Astrocyte (in vitro differentiated cells and primary cell): ENCODE data around the gene KEL.

Experiments
- EZH2 ChIP-seq: IDR thresholded peaks from 2 replicates; pipeline ENCODE4 v1.6.1; 2012; ENCODE audit warnings: mild to moderate bottlenecking, low read length, inconsistent platforms; ENCODE audit not compliant: insufficient read depth
- TF ChIP-seq, protein P1 (sequence below): IDR thresholded peaks from 2 replicates; pipeline ENCODE4 v1.5.1; 2011; ENCODE audit warnings: low read depth, mild to moderate bottlenecking, inconsistent platforms, low read length, moderate library complexity; ENCODE audit not compliant: insufficient read depth

DNA sequence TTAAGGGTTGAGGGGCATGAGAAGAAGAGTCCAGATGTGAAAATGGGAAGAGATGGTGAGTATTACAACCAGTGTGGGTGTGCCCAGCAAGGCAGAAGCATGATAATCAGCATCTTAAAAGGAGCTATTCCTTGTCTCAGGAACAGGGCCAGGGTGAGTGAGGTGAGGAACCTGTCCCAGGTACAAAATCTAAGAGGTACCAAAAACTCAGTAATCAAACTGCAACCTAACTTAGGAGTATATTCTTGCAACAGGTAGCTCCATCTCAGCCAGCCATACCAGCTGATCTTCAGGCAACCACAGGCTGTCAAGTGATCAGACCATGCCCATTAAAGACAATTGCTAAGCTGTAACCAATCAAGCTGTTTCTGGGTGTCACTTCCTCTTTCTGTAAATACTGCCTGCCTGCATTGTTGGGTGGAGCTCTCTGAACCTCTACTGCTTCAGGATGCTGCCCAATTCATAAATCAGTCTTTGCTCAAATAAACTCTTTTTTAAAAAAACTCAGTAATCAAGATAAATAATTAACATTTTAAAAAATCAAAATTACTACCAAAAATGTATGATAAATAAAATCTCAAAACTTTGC is 7.4 kb downstream of the KEL start:
- TF ChIP-seq, protein P1, sequence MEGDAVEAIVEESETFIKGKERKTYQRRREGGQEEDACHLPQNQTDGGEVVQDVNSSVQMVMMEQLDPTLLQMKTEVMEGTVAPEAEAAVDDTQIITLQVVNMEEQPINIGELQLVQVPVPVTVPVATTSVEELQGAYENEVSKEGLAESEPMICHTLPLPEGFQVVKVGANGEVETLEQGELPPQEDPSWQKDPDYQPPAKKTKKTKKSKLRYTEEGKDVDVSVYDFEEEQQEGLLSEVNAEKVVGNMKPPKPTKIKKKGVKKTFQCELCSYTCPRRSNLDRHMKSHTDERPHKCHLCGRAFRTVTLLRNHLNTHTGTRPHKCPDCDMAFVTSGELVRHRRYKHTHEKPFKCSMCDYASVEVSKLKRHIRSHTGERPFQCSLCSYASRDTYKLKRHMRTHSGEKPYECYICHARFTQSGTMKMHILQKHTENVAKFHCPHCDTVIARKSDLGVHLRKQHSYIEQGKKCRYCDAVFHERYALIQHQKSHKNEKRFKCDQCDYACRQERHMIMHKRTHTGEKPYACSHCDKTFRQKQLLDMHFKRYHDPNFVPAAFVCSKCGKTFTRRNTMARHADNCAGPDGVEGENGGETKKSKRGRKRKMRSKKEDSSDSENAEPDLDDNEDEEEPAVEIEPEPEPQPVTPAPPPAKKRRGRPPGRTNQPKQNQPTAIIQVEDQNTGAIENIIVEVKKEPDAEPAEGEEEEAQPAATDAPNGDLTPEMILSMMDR, result no peak
- no peak for TF ChIP-seq EZH2
